ENCODE measurements around the gene TMEM154.

The TMEM154 gene, protein sequence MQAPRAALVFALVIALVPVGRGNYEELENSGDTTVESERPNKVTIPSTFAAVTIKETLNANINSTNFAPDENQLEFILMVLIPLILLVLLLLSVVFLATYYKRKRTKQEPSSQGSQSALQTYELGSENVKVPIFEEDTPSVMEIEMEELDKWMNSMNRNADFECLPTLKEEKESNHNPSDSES

DNA sequence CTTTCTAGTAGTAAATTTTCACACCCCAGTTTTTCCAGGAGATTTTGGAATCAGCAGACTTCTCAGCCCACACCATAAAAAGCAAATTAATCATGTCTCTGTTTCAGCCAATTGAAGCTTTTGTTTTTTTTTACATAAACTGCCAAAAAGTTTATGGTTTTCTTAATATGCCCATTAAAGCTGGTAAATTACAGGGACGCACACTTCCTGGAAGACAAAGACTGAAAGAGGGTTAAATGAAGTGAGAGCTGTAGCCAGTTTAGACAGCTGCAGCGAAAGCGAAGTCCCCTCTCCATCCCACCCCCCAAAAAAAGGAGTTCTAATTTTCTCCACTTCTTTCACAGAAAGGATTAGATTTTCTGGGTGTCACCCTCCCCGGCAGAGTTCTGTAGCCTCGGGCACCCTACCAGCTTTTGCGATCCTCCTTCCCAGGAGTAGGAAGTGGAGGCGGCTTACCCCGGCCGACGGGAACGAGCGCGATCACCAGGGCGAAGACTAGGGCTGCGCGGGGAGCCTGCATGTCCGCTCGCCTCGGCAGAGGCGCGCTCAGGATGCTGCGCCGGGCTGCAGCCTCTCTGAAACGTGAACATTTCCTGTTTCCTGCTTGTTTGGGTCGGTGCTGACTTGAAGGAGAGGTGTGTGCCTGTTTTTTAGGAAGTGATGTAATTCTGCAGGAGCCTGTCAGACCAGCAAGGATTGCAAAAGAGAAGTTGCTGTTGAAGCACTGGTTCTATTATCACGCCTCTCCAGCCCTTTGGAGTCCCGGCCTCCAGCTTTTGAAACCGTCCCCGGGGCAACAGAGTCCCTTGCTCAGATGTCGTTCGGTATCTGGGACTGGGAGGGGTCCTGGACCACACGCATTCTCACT lies at the start of gene TMEM154:
Gene TMEM154, minus strand, starts transcription at position 584 of the 868 bp plus-strand sequence. Its CDS starts 64 bp downstream, at position 520.
- Histone ChIP-seq H3K4me3 (ENCODE audit: low read length) (peak within 1 kb of the TSS; percentile 75), H3K4me1 (ENCODE audit: insufficient read depth, low read length) (peaks cover 24% of the 10 kb centered on the region), H3K9me3 (ENCODE audit: insufficient read depth, low read depth, low read length) (no peaks in the 10 kb centered on the region), H3K9ac (ENCODE audit: low read depth, low read length) (peak within 1 kb of the TSS; percentile 35; the same call in 1 of the 2 replicates), H3K36me3 (ENCODE audit: insufficient read depth, low read depth, low read length) (no peaks in the 10 kb centered on the region), H3K27me3 (ENCODE audit: insufficient read depth, low read length) (peaks cover 40% of the 10 kb centered on the region), H3K27ac (ENCODE audit: low read length) (no peak within 1 kb of the TSS)

DNA sequence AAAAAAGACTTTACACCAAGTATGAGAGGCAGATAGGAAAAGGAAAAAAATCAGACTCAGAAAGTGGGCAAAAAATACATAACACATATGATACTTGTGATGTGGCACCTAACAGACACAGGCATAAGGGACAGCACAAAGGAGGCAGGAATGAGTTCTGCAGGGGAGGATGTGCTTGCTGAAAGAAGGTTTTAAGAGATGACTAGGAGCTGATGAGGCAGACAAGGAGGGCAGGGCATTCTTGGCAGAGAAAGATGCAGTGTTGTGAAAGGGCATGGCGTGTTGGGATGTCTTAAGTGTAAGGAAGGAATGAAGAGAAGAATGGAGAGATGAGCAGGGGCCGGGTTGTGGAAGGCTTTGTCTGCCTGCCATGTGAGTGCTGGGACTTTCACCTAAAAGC lies 49.7 kb upstream of the TMEM154 start:
- Histone ChIP-seq H3K4me1 (ENCODE audit: insufficient read depth, low read length) (no peaks in the 10 kb centered on the region), H3K9ac (ENCODE audit: low read depth, low read length) (no peak overlapping the region), H3K27me3 (ENCODE audit: insufficient read depth, low read length) (no peaks in the 10 kb centered on the region), H3K36me3 (ENCODE audit: insufficient read depth, low read depth, low read length) (no peaks in the 10 kb centered on the region), H3K4me3 (ENCODE audit: low read length) (no peak overlapping the region), H3K9me3 (ENCODE audit: insufficient read depth, low read depth, low read length) (no peaks in the 10 kb centered on the region), H3K27ac (ENCODE audit: low read length) (no peak overlapping the region)

DNA sequence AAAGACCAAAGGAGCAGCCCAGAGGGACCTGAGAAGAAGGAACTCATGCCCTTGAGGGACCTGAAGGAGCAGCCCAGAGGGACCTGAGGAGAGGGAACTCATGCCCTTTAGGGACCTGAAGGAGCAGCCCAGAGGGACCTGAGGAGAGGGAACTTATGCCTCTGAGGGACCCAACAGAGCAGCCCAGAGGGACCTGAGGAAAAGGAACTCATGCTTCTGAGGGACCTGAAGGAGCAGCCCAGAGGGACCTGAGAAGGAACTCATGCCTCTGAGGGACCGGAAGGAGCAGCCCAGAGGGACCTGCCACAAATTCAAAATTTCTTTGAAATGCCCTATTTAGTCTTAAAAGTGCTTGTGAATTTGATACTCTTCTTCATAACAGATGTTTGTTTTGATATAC lies 48.5 kb upstream of the TMEM154 start:
- H3K27ac ChIP-seq (ENCODE audit: low read length): no peak overlapping the region

DNA sequence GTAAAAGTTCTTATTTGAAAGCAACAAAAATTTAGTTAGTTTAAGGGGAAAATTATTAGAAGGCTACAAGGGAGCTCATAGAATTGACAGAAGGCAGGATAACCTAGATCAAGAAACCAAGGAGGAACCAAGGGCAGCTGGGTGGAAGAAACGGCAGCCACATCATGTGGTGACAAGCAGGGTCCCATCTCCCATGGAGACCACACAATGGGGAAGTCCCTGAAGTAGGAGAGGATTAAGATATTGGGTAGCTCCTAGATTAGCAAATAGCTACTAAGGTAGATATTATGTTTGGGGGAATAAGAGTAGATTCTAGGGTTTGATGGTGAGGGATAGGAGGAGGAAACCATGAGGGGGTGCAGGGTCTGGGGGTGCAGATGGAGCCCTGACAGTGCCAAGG lies 48.0 kb upstream of the TMEM154 start:
- H3K36me3 ChIP-seq (ENCODE audit: insufficient read depth, low read depth, low read length): no peaks in the 10 kb centered on the region
- H3K4me3 ChIP-seq (ENCODE audit: low read length): no peak overlapping the region
- H3K4me1 ChIP-seq (ENCODE audit: insufficient read depth, low read length): no peaks in the 10 kb centered on the region
- no peak overlapping the region for H3K27ac ChIP-seq (ENCODE audit: low read length)
- H3K9me3 ChIP-seq (ENCODE audit: insufficient read depth, low read depth, low read length): no peaks in the 10 kb centered on the region
- no peaks in the 10 kb centered on the region for H3K27me3 ChIP-seq (ENCODE audit: insufficient read depth, low read length)
- H3K9ac ChIP-seq (ENCODE audit: low read depth, low read length): no peak overlapping the region

More for the DNA sequence above, 48.5 kb upstream of the TMEM154 start:
- H3K4me1 ChIP-seq (ENCODE audit: insufficient read depth, low read length): no peaks in the 10 kb centered on the region
- H3K9me3 ChIP-seq (ENCODE audit: insufficient read depth, low read depth, low read length): no peaks in the 10 kb centered on the region
- no peak overlapping the region for H3K9ac ChIP-seq (ENCODE audit: low read depth, low read length)
- H3K36me3 ChIP-seq (ENCODE audit: insufficient read depth, low read depth, low read length): no peaks in the 10 kb centered on the region
- no peak overlapping the region for H3K4me3 ChIP-seq (ENCODE audit: low read length)
- H3K27me3 ChIP-seq (ENCODE audit: insufficient read depth, low read length): no peaks in the 10 kb centered on the region

DNA sequence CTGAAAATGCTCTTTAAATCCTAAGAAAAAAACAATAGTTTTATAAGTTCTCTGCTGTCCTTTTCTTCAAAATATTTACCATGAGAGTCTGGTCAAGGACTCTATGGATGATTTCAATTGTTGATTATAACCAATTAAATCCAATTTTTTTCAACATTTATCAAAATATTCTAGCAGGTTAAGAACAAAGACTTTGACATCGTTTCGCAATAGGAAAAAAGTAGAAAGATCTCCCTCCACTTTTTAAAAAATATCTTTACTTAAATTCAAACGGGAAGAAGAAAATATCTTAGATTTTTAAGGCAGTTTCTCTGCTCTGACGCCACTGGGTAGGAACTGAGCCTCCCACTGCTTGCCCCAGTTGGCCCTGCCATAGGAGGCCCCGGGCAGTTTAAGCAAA lies 44.7 kb upstream of the TMEM154 start:
- no peaks in the 10 kb centered on the region for H3K9me3 ChIP-seq (ENCODE audit: insufficient read depth, low read depth, low read length)
- no peak overlapping the region for H3K4me3 ChIP-seq (ENCODE audit: low read length)
- H3K4me1 ChIP-seq (ENCODE audit: insufficient read depth, low read length): peaks cover 6% of the 10 kb centered on the region; the same call in 1 of the 2 replicates
- no peak overlapping the region for H3K27ac ChIP-seq (ENCODE audit: low read length)
- no peaks in the 10 kb centered on the region for H3K36me3 ChIP-seq (ENCODE audit: insufficient read depth, low read depth, low read length)
- no peak overlapping the region for H3K9ac ChIP-seq (ENCODE audit: low read depth, low read length)
- H3K27me3 ChIP-seq (ENCODE audit: insufficient read depth, low read length): no peaks in the 10 kb centered on the region

DNA sequence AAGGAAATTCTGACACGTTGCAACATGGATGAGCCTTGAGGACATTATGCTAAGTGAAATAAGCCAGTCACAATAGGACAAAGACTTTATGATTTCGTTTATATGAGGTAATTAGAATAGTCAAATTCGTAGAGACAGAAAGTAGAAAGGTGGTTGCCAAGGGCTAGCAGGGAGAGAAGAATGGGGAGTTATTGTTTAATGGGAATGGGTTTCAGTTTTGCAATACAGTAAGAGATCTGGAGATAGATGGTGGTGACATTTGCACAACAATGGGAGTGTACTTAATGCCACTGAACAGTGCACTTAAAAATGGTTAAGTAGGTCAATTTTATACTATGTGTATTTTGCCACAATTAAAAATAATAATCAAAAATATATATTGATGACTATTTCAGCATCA lies 43.4 kb upstream of the TMEM154 start:
- Histone ChIP-seq H3K4me3 (ENCODE audit: low read length) (no peak overlapping the region), H3K4me1 (ENCODE audit: insufficient read depth, low read length) (peaks cover 8% of the 10 kb centered on the region; the same call in 1 of the 2 replicates), H3K9ac (ENCODE audit: low read depth, low read length) (no peak overlapping the region), H3K36me3 (ENCODE audit: insufficient read depth, low read depth, low read length) (no peaks in the 10 kb centered on the region), H3K9me3 (ENCODE audit: insufficient read depth, low read depth, low read length) (no peaks in the 10 kb centered on the region), H3K27me3 (ENCODE audit: insufficient read depth, low read length) (no peaks in the 10 kb centered on the region), H3K27ac (ENCODE audit: low read length) (no peak overlapping the region)

DNA sequence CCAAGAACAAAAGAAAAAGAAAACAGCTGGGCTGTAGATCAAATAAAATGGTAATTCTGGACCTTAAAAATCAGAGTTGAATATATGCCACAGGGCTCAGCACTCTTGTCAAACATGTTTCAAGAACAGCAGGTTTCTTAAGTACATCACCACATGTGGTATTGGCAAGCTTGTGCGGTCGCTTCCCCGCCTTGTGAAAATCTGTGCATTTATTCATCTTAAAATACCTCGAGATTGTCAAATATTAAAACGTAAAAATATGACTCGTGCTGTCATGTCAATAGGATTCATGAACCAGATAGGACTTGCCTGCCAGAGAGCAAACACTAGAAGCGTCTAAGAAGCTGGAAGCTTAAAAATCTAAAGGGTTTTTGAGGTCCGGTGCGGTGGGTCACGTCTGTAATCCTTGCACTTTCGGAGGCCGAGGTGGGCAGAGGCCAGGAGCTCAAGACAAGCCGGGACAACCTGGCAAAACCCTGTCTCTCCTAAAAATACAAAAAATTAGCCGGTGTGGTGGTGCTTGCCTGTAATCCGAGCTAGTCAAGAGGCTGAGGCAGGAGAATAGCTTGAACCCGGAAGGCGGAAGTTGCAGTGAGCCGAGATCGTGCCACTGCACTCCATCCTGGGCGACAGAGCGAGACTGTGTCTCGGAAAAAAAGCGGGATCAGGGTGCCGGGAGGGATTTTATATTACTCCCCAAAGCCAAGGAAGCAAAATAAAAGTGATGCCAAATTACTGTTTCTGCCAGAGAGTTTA lies 40.2 kb upstream of the TMEM154 start:
- Histone ChIP-seq H3K9me3 (ENCODE audit: insufficient read depth, low read depth, low read length) (no peaks in the 10 kb centered on the region), H3K4me3 (ENCODE audit: low read length) (no peak overlapping the region), H3K9ac (ENCODE audit: low read depth, low read length) (no peak overlapping the region), H3K27me3 (ENCODE audit: insufficient read depth, low read length) (no peaks in the 10 kb centered on the region), H3K4me1 (ENCODE audit: insufficient read depth, low read length) (peaks cover 10% of the 10 kb centered on the region; the same call in 1 of the 2 replicates), H3K27ac (ENCODE audit: low read length) (no peak overlapping the region), H3K36me3 (ENCODE audit: insufficient read depth, low read depth, low read length) (no peaks in the 10 kb centered on the region)

DNA sequence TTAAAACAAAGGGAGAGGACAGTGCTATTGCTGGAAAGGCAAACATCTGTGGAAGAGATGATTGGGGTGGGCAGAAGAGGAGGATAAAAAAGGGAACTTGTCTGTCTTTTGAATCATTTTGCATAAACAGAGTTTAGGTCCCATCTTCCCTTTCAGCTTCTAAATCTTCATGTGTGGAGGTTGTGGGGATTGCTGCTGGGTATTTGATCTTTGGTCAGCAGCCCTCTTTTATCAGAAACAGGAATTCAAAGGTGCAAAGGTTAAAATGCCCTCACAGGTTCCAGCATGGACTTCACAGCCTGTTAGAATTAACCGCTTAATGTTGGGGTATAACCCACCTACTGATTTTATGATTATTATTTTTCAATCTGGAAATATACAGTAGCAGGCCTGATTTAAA lies 39.5 kb upstream of the TMEM154 start:
- no peaks in the 10 kb centered on the region for H3K27me3 ChIP-seq (ENCODE audit: insufficient read depth, low read length)
- H3K4me3 ChIP-seq (ENCODE audit: low read length): no peak overlapping the region
- no peaks in the 10 kb centered on the region for H3K9me3 ChIP-seq (ENCODE audit: insufficient read depth, low read depth, low read length)
- no peaks in the 10 kb centered on the region for H3K36me3 ChIP-seq (ENCODE audit: insufficient read depth, low read depth, low read length)
- H3K9ac ChIP-seq (ENCODE audit: low read depth, low read length): no peak overlapping the region
- H3K4me1 ChIP-seq (ENCODE audit: insufficient read depth, low read length): peaks cover 17% of the 10 kb centered on the region; the same call in 1 of the 2 replicates
- H3K27ac ChIP-seq (ENCODE audit: low read length): no peak overlapping the region

DNA sequence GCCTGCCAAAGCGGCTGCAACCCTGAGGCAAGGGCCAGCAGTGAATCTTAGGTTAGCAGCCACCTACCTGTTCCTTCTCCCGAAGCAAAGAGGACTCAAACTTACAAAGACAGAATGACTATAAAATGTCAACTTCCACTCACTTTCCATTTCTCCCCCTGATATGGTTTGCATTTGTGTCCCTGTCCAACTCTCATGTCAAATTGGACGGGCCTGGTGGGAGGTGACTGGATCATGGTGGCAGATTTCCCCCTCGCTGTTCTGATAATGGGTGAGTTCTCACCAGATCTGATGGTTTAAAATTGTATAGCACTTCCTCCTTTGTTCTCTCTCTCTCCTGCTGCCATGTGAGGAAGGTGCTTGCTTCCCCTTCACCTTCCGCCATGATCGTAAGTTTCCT lies 35.3 kb upstream of the TMEM154 start:
- Histone ChIP-seq H3K9ac (ENCODE audit: low read depth, low read length) (no peak overlapping the region), H3K4me3 (ENCODE audit: low read length) (no peak overlapping the region), H3K27ac (ENCODE audit: low read length) (no peak overlapping the region)

DNA sequence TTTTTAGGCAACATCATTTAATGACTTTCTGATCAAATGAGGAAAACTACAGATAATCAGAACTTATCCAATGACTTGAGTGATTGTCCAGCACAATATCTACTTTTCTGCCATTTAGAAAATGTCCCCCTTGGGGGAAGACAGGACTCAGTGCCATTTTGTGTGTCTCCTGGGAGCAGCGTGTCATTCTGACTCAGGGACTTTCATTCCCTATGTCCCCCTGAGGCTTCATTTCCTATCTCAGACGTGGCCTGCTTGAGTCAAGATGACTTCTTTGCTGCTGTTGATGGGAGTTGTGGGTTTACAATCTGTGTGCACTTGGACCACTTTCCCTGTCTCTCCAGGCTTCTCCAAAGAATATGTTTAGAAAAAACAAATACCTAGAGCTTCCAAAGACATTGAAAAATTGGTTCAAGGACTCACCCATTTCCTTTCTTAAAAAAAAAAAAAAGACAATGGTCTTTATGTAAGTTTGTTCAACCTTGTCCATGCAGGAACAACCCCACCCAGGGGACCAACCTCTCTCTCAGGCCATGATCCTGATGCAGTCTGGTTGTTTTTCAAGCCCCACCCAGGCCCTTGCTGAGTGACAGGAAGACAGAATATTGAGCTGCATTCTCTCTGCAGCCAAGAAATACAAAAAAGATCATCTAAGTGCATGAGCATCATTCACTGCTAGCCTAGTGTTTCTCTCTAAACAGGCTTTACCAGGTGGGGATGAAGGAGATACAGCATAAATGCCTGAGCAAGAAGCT lies 34.3 kb upstream of the TMEM154 start:
- peaks cover 23% of the 10 kb centered on the region for H3K4me1 ChIP-seq (ENCODE audit: insufficient read depth, low read length)
- H3K9me3 ChIP-seq (ENCODE audit: insufficient read depth, low read depth, low read length): no peaks in the 10 kb centered on the region
- no peaks in the 10 kb centered on the region for H3K27me3 ChIP-seq (ENCODE audit: insufficient read depth, low read length)
- no peak overlapping the region for H3K9ac ChIP-seq (ENCODE audit: low read depth, low read length)
- no peak overlapping the region for H3K4me3 ChIP-seq (ENCODE audit: low read length)
- no peaks in the 10 kb centered on the region for H3K36me3 ChIP-seq (ENCODE audit: insufficient read depth, low read depth, low read length)
- H3K27ac ChIP-seq (ENCODE audit: low read length): no peak overlapping the region

More for the DNA sequence above, 35.3 kb upstream of the TMEM154 start:
- no peaks in the 10 kb centered on the region for H3K9me3 ChIP-seq (ENCODE audit: insufficient read depth, low read depth, low read length)
- H3K4me1 ChIP-seq (ENCODE audit: insufficient read depth, low read length): peaks cover 24% of the 10 kb centered on the region
- no peaks in the 10 kb centered on the region for H3K36me3 ChIP-seq (ENCODE audit: insufficient read depth, low read depth, low read length)
- H3K27me3 ChIP-seq (ENCODE audit: insufficient read depth, low read length): no peaks in the 10 kb centered on the region
